ENCODE data around the gene ANKRD2.

GRCh38 chr10:97529685-97530465, 42.7 kb upstream of the ANKRD2 start:
- TF ChIP-seq TARDBP (IDR thresholded peaks at IDR 0.05) (no peak), FOXM1 (IDR thresholded peaks at IDR 0.05; ENCODE audit: borderline replicate concordance) (no peak), SP1 (IDR thresholded peaks at IDR 0.05) (no peak)
